Neural progenitor cell (in vitro differentiated cells): ENCODE measurements around the gene VILL.

Source experiments
- EZH2 ChIP-seq: fragments of 200-600 bp; sonication (generic); IDR thresholded peaks from 2 replicates; pipeline ENCODE4 v1.6.1; 2017; ENCODE audit warnings: antibody characterized with exemption, mild to moderate bottlenecking, moderate library complexity
- TF ChIP-seq, protein P1 (sequence below): fragments of 200-600 bp; sonication (generic); IDR thresholded peaks from 2 replicates; pipeline ENCODE4 v1.5.1; 2017; ENCODE audit warnings: antibody characterized with exemption, mild to moderate bottlenecking

DNA sequence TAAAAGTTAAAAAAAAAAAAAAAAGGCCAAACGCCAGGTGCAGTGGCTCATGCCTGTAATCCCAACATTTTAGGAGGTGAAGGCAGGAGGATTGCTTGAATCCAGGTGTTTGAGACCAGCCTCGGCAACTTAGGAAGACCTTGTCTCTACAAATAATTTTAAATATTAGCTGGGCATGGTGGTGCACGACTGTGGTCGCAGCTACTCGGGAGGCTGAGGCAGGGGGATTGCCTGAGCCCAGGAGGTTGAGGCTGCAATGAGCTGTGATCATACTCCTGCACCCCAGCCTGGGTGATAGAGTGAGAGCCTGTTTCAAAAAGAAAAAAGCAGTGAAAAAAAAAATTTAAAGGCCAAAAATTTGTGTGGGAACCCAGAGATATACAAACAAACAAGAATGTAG lies 45.7 kb downstream of the VILL start:
- TF ChIP-seq, protein P1, sequence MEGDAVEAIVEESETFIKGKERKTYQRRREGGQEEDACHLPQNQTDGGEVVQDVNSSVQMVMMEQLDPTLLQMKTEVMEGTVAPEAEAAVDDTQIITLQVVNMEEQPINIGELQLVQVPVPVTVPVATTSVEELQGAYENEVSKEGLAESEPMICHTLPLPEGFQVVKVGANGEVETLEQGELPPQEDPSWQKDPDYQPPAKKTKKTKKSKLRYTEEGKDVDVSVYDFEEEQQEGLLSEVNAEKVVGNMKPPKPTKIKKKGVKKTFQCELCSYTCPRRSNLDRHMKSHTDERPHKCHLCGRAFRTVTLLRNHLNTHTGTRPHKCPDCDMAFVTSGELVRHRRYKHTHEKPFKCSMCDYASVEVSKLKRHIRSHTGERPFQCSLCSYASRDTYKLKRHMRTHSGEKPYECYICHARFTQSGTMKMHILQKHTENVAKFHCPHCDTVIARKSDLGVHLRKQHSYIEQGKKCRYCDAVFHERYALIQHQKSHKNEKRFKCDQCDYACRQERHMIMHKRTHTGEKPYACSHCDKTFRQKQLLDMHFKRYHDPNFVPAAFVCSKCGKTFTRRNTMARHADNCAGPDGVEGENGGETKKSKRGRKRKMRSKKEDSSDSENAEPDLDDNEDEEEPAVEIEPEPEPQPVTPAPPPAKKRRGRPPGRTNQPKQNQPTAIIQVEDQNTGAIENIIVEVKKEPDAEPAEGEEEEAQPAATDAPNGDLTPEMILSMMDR: no peak
- TF ChIP-seq EZH2: no peak
